HepG2 (cell line): ENCODE results near the gene NPB. TPM values are rescaled to one million over a fixed set of nuclear protein-coding genes. Genes with fewer than 3 reads are reported as not detected.

Experiments used
- AHR ChIP-seq: IDR thresholded peaks from 2 replicates; pipeline ENCODE4 v1.6.1; 2018; ENCODE audit warnings: missing genetic modification reagents, missing compliant biosample characterization
- HNRNPH1 ChIP-seq: fragments of 200-400 bp; formaldehyde crosslinking; optimal IDR thresholded peaks from 2 replicates; pipeline ENCODE3; 2017; ENCODE audit warnings: mild to moderate bottlenecking, low read depth, low read length
- KDM3A ChIP-seq: IDR thresholded peaks from 2 replicates; pipeline ENCODE4 v1.6.1; 2018; ENCODE audit warnings: low read depth, missing compliant biosample characterization
- KLF16 ChIP-seq, 2 experiments: sonication (generic) in 1 of 2; formaldehyde crosslinking in 1 of 2; IDR thresholded peaks; 2 replicates each; pipeline versions ENCODE4 v1.6.1 to v1.8.0; 2016 to 2023; ENCODE audit warnings: missing genetic modification reagents in 2 of 2, missing compliant biosample characterization in 1 of 2
- MEIS1 ChIP-seq: sonication (generic); formaldehyde crosslinking; IDR thresholded peaks from 2 replicates; pipeline ENCODE4 v1.9.0; 2021; ENCODE audit warnings: mild to moderate bottlenecking, missing genetic modification reagents, moderate library complexity, borderline replicate concordance
- RBM22 ChIP-seq: fragments of 200-400 bp; formaldehyde crosslinking; optimal IDR thresholded peaks from 2 replicates; pipeline ENCODE3; 2017; ENCODE audit warnings: mild to moderate bottlenecking, low read length, moderate library complexity
- ZKSCAN8 ChIP-seq: IDR thresholded peaks from 2 replicates; pipeline ENCODE4 v1.6.1; 2016; ENCODE audit warnings: borderline replicate concordance, missing genetic modification reagents, missing compliant biosample characterization
- ZNF354B ChIP-seq: sonication (generic); formaldehyde crosslinking; IDR thresholded peaks from 2 replicates; pipeline ENCODE4 v1.8.0; 2022; ENCODE audit warnings: mild to moderate bottlenecking, missing genetic modification reagents
- polyA plus RNA-seq, 8 experiments: library from polyadenylated mRNA; depleted of rRNA in 3 of 8; stranded (reverse) in 7 of 8; unstranded in 1 of 8; fragments of >200 nt; fragmentation: Illumina TruSeq in 4 of 8; extraction: Trizol in 4 of 8; gene quantifications; 2 replicates each; pipeline versions ENCODE4 v1.2.1 to v1.2.3, GENCODE V29; 2011 to 2016; ENCODE audit warnings: low read depth in 4 of 8, missing spikeins in 1 of 8, mixed read lengths in 1 of 8; ENCODE audit not compliant: insufficient read depth in 1 of 8
- total RNA-seq, 5 experiments: library from RNA; depleted of rRNA; stranded (reverse); fragments of >200 nt; fragmentation: Illumina TruSeq; extraction: Trizol; gene quantifications; 2 replicates each; pipeline ENCODE4 v1.2.3, GENCODE V29; 2016; ENCODE audit warnings: low read depth in 1 of 5
- TF ChIP-seq, protein P1 (sequence below): sonication (generic); formaldehyde crosslinking; conservative IDR thresholded peaks from 2 replicates; pipeline ENCODE4 v1.5.0; 2020; ENCODE audit warnings: missing genetic modification reagents
- TF ChIP-seq, protein P2 (sequence below): sonication (generic); formaldehyde crosslinking; IDR thresholded peaks from 2 replicates; pipeline ENCODE4 v1.8.0; 2022; ENCODE audit warnings: mild to moderate bottlenecking, missing genetic modification reagents, moderate library complexity
- TF ChIP-seq, protein P3 (sequence below): sonication (generic); formaldehyde crosslinking; IDR thresholded peaks from 2 replicates; pipeline ENCODE4 v1.4.0; 2020; ENCODE audit warnings: mild to moderate bottlenecking, missing genetic modification reagents, borderline replicate concordance
- TF ChIP-seq, protein P4 (sequence below): sonication (generic); formaldehyde crosslinking; IDR thresholded peaks from 2 replicates; pipeline ENCODE4 v1.8.1; 2023; ENCODE audit warnings: mild to moderate bottlenecking, inconsistent platforms, moderate library complexity, missing genetic modification reagents, borderline replicate concordance
- TF ChIP-seq, protein P5 (sequence below): sonication (generic); formaldehyde crosslinking; IDR thresholded peaks from 2 replicates; pipeline ENCODE4 v1.4.0; 2020; ENCODE audit warnings: mild to moderate bottlenecking, missing genetic modification reagents
- TF ChIP-seq, protein P6 (sequence below): IDR thresholded peaks from 2 replicates; pipeline ENCODE4 v1.6.1; 2016; ENCODE audit warnings: missing compliant biosample characterization, missing genetic modification reagents, borderline replicate concordance

Gene NPB
- total and polyA plus RNA-seq, 2 of the 13 experiments (the other 11 are each of a cell fraction or from before 2014, with no cell fraction given): 0.11 to 0.93 TPM

DNA sequence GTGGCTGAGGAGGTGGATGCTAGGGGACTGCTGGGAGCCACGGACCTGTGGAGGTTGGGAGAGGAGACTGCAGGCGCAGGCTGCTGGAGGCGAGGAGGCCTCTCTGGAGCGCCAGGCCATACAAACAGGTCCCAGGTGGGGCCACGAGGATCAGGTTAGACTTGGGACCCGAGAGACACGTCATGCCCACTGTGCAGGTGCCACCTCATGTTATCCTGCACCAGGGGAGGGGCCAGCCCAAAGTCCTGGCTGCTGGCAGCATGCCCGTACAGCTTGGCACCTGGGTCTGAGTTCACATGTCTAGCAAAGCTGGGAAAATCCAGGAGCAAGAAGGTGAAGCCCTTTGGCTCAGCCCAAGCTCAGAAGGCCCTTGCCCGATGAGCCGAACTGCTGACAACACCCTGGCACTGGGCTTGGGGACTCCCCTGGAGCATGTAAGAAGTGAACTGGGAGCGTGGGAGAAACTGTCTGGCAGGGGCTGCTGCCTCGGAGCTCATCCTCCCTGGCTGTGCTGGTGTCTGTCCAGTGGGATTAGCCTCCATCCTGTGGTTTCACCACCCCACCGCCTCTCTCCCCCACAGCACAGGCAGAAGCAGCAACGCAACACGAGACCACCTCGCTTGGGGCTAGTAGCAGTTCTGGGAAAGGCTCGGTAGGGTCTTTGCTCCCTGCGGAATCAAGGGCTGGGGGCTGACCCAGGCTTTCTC, 36.2 kb upstream of the NPB start (continued):
- TF ChIP-seq ZKSCAN8 (CRISPR knock-in tag) (no peak), KLF16 (CRISPR knock-in tag; IDR thresholded peaks at IDR 0.05) (no peak), HNRNPH1 (peak; percentile 50), KDM3A (0 out of 2 replicates have a peak, but pooled peaks have one; percentile 36), AHR (CRISPR knock-in tag) (no peak), MEIS1 (CRISPR knock-in tag) (no peak), ZNF354B (CRISPR knock-in tag) (no peak), RBM22 (peak; percentile 8)
- TF ChIP-seq, protein P1, sequence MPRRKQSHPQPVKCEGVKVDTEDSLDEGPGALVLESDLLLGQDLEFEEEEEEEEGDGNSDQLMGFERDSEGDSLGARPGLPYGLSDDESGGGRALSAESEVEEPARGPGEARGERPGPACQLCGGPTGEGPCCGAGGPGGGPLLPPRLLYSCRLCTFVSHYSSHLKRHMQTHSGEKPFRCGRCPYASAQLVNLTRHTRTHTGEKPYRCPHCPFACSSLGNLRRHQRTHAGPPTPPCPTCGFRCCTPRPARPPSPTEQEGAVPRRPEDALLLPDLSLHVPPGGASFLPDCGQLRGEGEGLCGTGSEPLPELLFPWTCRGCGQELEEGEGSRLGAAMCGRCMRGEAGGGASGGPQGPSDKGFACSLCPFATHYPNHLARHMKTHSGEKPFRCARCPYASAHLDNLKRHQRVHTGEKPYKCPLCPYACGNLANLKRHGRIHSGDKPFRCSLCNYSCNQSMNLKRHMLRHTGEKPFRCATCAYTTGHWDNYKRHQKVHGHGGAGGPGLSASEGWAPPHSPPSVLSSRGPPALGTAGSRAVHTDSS (CRISPR knock-in tag): no peak
- TF ChIP-seq, protein P2, sequence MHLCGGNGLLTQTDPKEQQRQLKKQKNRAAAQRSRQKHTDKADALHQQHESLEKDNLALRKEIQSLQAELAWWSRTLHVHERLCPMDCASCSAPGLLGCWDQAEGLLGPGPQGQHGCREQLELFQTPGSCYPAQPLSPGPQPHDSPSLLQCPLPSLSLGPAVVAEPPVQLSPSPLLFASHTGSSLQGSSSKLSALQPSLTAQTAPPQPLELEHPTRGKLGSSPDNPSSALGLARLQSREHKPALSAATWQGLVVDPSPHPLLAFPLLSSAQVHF (CRISPR knock-in tag): 0 out of 2 replicates have a peak, but pooled peaks have one; percentile 30
- TF ChIP-seq, protein P3, sequence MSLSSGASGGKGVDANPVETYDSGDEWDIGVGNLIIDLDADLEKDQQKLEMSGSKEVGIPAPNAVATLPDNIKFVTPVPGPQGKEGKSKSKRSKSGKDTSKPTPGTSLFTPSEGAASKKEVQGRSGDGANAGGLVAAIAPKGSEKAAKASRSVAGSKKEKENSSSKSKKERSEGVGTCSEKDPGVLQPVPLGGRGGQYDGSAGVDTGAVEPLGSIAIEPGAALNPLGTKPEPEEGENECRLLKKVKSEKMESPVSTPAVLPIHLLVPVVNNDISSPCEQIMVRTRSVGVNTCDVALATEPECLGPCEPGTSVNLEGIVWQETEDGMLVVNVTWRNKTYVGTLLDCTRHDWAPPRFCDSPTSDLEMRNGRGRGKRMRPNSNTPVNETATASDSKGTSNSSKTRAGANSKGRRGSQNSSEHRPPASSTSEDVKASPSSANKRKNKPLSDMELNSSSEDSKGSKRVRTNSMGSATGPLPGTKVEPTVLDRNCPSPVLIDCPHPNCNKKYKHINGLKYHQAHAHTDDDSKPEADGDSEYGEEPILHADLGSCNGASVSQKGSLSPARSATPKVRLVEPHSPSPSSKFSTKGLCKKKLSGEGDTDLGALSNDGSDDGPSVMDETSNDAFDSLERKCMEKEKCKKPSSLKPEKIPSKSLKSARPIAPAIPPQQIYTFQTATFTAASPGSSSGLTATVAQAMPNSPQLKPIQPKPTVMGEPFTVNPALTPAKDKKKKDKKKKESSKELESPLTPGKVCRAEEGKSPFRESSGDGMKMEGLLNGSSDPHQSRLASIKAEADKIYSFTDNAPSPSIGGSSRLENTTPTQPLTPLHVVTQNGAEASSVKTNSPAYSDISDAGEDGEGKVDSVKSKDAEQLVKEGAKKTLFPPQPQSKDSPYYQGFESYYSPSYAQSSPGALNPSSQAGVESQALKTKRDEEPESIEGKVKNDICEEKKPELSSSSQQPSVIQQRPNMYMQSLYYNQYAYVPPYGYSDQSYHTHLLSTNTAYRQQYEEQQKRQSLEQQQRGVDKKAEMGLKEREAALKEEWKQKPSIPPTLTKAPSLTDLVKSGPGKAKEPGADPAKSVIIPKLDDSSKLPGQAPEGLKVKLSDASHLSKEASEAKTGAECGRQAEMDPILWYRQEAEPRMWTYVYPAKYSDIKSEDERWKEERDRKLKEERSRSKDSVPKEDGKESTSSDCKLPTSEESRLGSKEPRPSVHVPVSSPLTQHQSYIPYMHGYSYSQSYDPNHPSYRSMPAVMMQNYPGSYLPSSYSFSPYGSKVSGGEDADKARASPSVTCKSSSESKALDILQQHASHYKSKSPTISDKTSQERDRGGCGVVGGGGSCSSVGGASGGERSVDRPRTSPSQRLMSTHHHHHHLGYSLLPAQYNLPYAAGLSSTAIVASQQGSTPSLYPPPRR (CRISPR knock-in tag): no peak
- TF ChIP-seq, protein P4, sequence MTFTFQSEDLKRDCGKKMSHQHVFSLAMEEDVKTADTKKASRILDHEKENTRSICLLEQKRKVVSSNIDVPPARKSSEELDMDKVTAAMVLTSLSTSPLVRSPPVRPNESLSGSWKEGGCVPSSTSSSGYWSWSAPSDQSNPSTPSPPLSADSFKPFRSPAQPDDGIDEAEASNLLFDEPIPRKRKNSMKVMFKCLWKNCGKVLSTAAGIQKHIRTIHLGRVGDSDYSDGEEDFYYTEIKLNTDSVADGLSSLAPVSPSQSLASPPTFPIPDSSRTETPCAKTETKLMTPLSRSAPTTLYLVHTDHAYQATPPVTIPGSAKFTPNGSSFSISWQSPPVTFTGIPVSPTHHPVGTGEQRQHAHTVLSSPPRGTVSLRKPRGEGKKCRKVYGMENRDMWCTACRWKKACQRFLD (CRISPR knock-in tag): no peak
- TF ChIP-seq, protein P5, sequence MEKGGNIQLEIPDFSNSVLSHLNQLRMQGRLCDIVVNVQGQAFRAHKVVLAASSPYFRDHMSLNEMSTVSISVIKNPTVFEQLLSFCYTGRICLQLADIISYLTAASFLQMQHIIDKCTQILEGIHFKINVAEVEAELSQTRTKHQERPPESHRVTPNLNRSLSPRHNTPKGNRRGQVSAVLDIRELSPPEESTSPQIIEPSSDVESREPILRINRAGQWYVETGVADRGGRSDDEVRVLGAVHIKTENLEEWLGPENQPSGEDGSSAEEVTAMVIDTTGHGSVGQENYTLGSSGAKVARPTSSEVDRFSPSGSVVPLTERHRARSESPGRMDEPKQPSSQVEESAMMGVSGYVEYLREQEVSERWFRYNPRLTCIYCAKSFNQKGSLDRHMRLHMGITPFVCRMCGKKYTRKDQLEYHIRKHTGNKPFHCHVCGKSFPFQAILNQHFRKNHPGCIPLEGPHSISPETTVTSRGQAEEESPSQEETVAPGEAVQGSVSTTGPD (CRISPR knock-in tag): no peak
- TF ChIP-seq, protein P6, sequence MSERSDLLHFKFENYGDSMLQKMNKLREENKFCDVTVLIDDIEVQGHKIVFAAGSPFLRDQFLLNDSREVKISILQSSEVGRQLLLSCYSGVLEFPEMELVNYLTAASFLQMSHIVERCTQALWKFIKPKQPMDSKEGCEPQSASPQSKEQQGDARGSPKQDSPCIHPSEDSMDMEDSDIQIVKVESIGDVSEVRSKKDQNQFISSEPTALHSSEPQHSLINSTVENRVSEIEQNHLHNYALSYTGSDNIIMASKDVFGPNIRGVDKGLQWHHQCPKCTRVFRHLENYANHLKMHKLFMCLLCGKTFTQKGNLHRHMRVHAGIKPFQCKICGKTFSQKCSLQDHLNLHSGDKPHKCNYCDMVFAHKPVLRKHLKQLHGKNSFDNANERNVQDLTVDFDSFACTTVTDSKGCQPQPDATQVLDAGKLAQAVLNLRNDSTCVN (CRISPR knock-in tag): no peak
